ENCODE results near the gene KRT1. TPM values are rescaled to one million over a fixed set of nuclear protein-coding genes. Genes with fewer than 3 reads are reported as not detected.

The KRT1 gene
- polyA plus RNA-seq, 1 donor, result 0.51 TPM

- Histone ChIP-seq H3K9me3 (ENCODE audit: control insufficient read depth, low read depth, low read length) (no peaks in the 10 kb centered on the region), H3K27me3 (ENCODE audit: control insufficient read depth, insufficient read depth, low read length) (peaks cover 22% of the 10 kb centered on the region), H3K36me3 (ENCODE audit: control insufficient read depth, insufficient read depth, low read length) (no peaks in the 10 kb centered on the region), H3K4me3 (ENCODE audit: low read length) (no peak overlapping the region), H3K4me1 (ENCODE audit: control insufficient read depth, insufficient read depth, low read length) (no peaks in the 10 kb centered on the region), H3K27ac (ENCODE audit: low read length) (no peak overlapping the region)
- WGBS (ENCODE audit: insufficient coverage, low lambda C conversion rate), result no CpG with 5 or more reads among the region's 2 CpGs
- no peak for DNase-seq
These were observed 19.2 kb upstream of the KRT1 start for GRCh38 chr12:52699373-52699772.

- Histone ChIP-seq H3K27ac (ENCODE audit: low read length) (no peak overlapping the region), H3K4me1 (ENCODE audit: control insufficient read depth, insufficient read depth, low read length) (no peaks in the 10 kb centered on the region), H3K9me3 (ENCODE audit: control insufficient read depth, low read depth, low read length) (no peaks in the 10 kb centered on the region), H3K4me3 (ENCODE audit: low read length) (no peak overlapping the region), H3K36me3 (ENCODE audit: control insufficient read depth, insufficient read depth, low read length) (no peaks in the 10 kb centered on the region), H3K27me3 (ENCODE audit: control insufficient read depth, insufficient read depth, low read length) (peaks cover 22% of the 10 kb centered on the region)
- no CpG with 5 or more reads among the region's 11 CpGs for WGBS (ENCODE audit: insufficient coverage, low lambda C conversion rate)
- DNase-seq, result peak in 1 of 2 donors; percentile 63
These were observed 18.6 kb upstream of the KRT1 start for GRCh38 chr12:52698651-52699340.

GRCh38 chr12:52697058-52697582 lies 16.9 kb upstream of the KRT1 start:
- Histone ChIP-seq H3K36me3 (ENCODE audit: control insufficient read depth, insufficient read depth, low read length) (no peaks in the 10 kb centered on the region), H3K27me3 (ENCODE audit: control insufficient read depth, insufficient read depth, low read length) (peaks cover 32% of the 10 kb centered on the region), H3K4me1 (ENCODE audit: control insufficient read depth, insufficient read depth, low read length) (no peaks in the 10 kb centered on the region), H3K9me3 (ENCODE audit: control insufficient read depth, low read depth, low read length) (no peaks in the 10 kb centered on the region), H3K4me3 (ENCODE audit: low read length) (no peak overlapping the region), H3K27ac (ENCODE audit: low read length) (no peak overlapping the region)
- no CpG with 5 or more reads among the region's 2 CpGs for WGBS (ENCODE audit: insufficient coverage, low lambda C conversion rate)
- no peak for DNase-seq

- no peaks in the 10 kb centered on the region for H3K4me1 ChIP-seq (ENCODE audit: control insufficient read depth, insufficient read depth, low read length)
- no CpG with 5 or more reads among the region's 3 CpGs for WGBS (ENCODE audit: insufficient coverage, low lambda C conversion rate)
- H3K27ac ChIP-seq (ENCODE audit: low read length), result no peak overlapping the region
- no peak for DNase-seq
- H3K36me3 ChIP-seq (ENCODE audit: control insufficient read depth, insufficient read depth, low read length), result no peaks in the 10 kb centered on the region
- H3K27me3 ChIP-seq (ENCODE audit: control insufficient read depth, insufficient read depth, low read length), result peaks cover 37% of the 10 kb centered on the region
- no peaks in the 10 kb centered on the region for H3K9me3 ChIP-seq (ENCODE audit: control insufficient read depth, low read depth, low read length)
- H3K4me3 ChIP-seq (ENCODE audit: low read length), result no peak overlapping the region
These were observed 16.4 kb upstream of the KRT1 start for GRCh38 chr12:52696588-52696987.

- no peak overlapping the region for H3K27ac ChIP-seq (ENCODE audit: low read length)
- H3K36me3 ChIP-seq (ENCODE audit: control insufficient read depth, insufficient read depth, low read length), result no peaks in the 10 kb centered on the region
- H3K27me3 ChIP-seq (ENCODE audit: control insufficient read depth, insufficient read depth, low read length), result peaks cover 53% of the 10 kb centered on the region
- no peak overlapping the region for H3K4me3 ChIP-seq (ENCODE audit: low read length)
- no peak for DNase-seq
- WGBS (ENCODE audit: insufficient coverage, low lambda C conversion rate), result no CpG with 5 or more reads among the region's 3 CpGs
- H3K9me3 ChIP-seq (ENCODE audit: control insufficient read depth, low read depth, low read length), result no peaks in the 10 kb centered on the region
- H3K4me1 ChIP-seq (ENCODE audit: control insufficient read depth, insufficient read depth, low read length), result peaks cover 2% of the 10 kb centered on the region
These were observed 14.8 kb upstream of the KRT1 start for GRCh38 chr12:52695039-52695438.

- Histone ChIP-seq H3K4me3 (ENCODE audit: low read length) (no peak overlapping the region), H3K36me3 (ENCODE audit: control insufficient read depth, insufficient read depth, low read length) (no peaks in the 10 kb centered on the region), H3K27ac (ENCODE audit: low read length) (no peak overlapping the region), H3K9me3 (ENCODE audit: control insufficient read depth, low read depth, low read length) (no peaks in the 10 kb centered on the region), H3K4me1 (ENCODE audit: control insufficient read depth, insufficient read depth, low read length) (peaks cover 2% of the 10 kb centered on the region), H3K27me3 (ENCODE audit: control insufficient read depth, insufficient read depth, low read length) (peaks cover 59% of the 10 kb centered on the region)
- WGBS (ENCODE audit: insufficient coverage, low lambda C conversion rate), result 100% methylated on average over 1 of the region's 6 CpGs
- no peak for DNase-seq
These were observed 13.9 kb upstream of the KRT1 start for GRCh38 chr12:52694151-52694550.

GRCh38 chr12:52693261-52693660 lies 13.1 kb upstream of the KRT1 start:
- WGBS (ENCODE audit: insufficient coverage, low lambda C conversion rate), result no CpG with 5 or more reads among the region's 5 CpGs

GRCh38 chr12:52692254-52692653 lies 12.0 kb upstream of the KRT1 start:
- H3K9me3 ChIP-seq (ENCODE audit: control insufficient read depth, low read depth, low read length), result no peaks in the 10 kb centered on the region
- no peaks in the 10 kb centered on the region for H3K36me3 ChIP-seq (ENCODE audit: control insufficient read depth, insufficient read depth, low read length)
- no peak for DNase-seq
- H3K27ac ChIP-seq (ENCODE audit: low read length), result no peak overlapping the region
- H3K27me3 ChIP-seq (ENCODE audit: control insufficient read depth, insufficient read depth, low read length), result peaks cover 74% of the 10 kb centered on the region
- H3K4me1 ChIP-seq (ENCODE audit: control insufficient read depth, insufficient read depth, low read length), result peaks cover 2% of the 10 kb centered on the region
- no peak overlapping the region for H3K4me3 ChIP-seq (ENCODE audit: low read length)
- no CpG with 5 or more reads among the region's 8 CpGs for WGBS (ENCODE audit: insufficient coverage, low lambda C conversion rate)

More at GRCh38 chr12:52693261-52693660, 13.1 kb upstream of the KRT1 start:
- peaks cover 64% of the 10 kb centered on the region for H3K27me3 ChIP-seq (ENCODE audit: control insufficient read depth, insufficient read depth, low read length)
- no peaks in the 10 kb centered on the region for H3K36me3 ChIP-seq (ENCODE audit: control insufficient read depth, insufficient read depth, low read length)
- no peaks in the 10 kb centered on the region for H3K9me3 ChIP-seq (ENCODE audit: control insufficient read depth, low read depth, low read length)
- no peak for DNase-seq
- no peak overlapping the region for H3K4me3 ChIP-seq (ENCODE audit: low read length)
- H3K27ac ChIP-seq (ENCODE audit: low read length), result no peak overlapping the region
- H3K4me1 ChIP-seq (ENCODE audit: control insufficient read depth, insufficient read depth, low read length), result peaks cover 2% of the 10 kb centered on the region

GRCh38 chr12:52691841-52692150 lies 11.6 kb upstream of the KRT1 start:
- H3K27ac ChIP-seq (ENCODE audit: low read length), result no peak overlapping the region
- H3K27me3 ChIP-seq (ENCODE audit: control insufficient read depth, insufficient read depth, low read length), result peaks cover 74% of the 10 kb centered on the region
- no peaks in the 10 kb centered on the region for H3K36me3 ChIP-seq (ENCODE audit: control insufficient read depth, insufficient read depth, low read length)
- H3K4me1 ChIP-seq (ENCODE audit: control insufficient read depth, insufficient read depth, low read length), result peaks cover 2% of the 10 kb centered on the region
- H3K4me3 ChIP-seq (ENCODE audit: low read length), result no peak overlapping the region
- H3K9me3 ChIP-seq (ENCODE audit: control insufficient read depth, low read depth, low read length), result no peaks in the 10 kb centered on the region
- DNase-seq, result no peak
- no CpG with 5 or more reads among the region's 2 CpGs for WGBS (ENCODE audit: insufficient coverage, low lambda C conversion rate)

- no peak overlapping the region for H3K27ac ChIP-seq (ENCODE audit: low read length)
- peaks cover 71% of the 10 kb centered on the region for H3K27me3 ChIP-seq (ENCODE audit: control insufficient read depth, insufficient read depth, low read length)
- peak in 1 of 2 donors; percentile 26 for DNase-seq
- no CpG with 5 or more reads among the region's 45 CpGs for WGBS (ENCODE audit: insufficient coverage, low lambda C conversion rate)
- no peaks in the 10 kb centered on the region for H3K9me3 ChIP-seq (ENCODE audit: control insufficient read depth, low read depth, low read length)
- H3K4me3 ChIP-seq (ENCODE audit: low read length), result no peak overlapping the region
- no peaks in the 10 kb centered on the region for H3K36me3 ChIP-seq (ENCODE audit: control insufficient read depth, insufficient read depth, low read length)
- H3K4me1 ChIP-seq (ENCODE audit: control insufficient read depth, insufficient read depth, low read length), result peaks cover 2% of the 10 kb centered on the region
These were observed 11.1 kb upstream of the KRT1 start for GRCh38 chr12:52691076-52691840.
